CD8-positive, alpha-beta memory T cell (primary cell): Measurements from ENCODE around the gene BLVRA. TPM values are rescaled to one million over a fixed set of nuclear protein-coding genes. Genes with fewer than 3 reads are reported as not detected.
A peak's percentile ranks its signal among the peaks of the same experiment; 100 is the strongest.

ENCODE experiments used
- CTCF ChIA-PET: fragments of 350-600 bp; sonication (Branson Sonifier 250); formaldehyde crosslinking; loops from one replicate; lab custom pipeline; 2021; ENCODE audit warnings: antibody characterized with exemption; lab: Charles Lee
- POLR2A ChIA-PET: fragments of 350-600 bp; sonication (Branson Sonifier 250); formaldehyde crosslinking; loops from one replicate; lab custom pipeline; 2021; ENCODE audit warnings: antibody characterized with exemption; lab: Charles Lee
- DNase-seq, 5 donors: peaks; one replicate each; pipeline versions ENCODE4 v3.0.0 to v3.0.0-alpha.2; 2020 to 2022; ENCODE audit warnings: mixed read lengths in 1 of 5
- H3K27ac ChIP-seq: one replicate; pipeline ENCODE4 v1.7.0; 2013; ENCODE audit warnings: low read depth, mild to moderate bottlenecking, low read length, moderate library complexity
- H3K27me3 ChIP-seq: 2 replicates; pipeline ENCODE4 v1.7.0; 2013; ENCODE audit warnings: low read length, mild to moderate bottlenecking; ENCODE audit not compliant: insufficient read depth, poor library complexity, severe bottlenecking
- H3K36me3 ChIP-seq: 2 replicates; pipeline ENCODE4 v1.7.0; 2013; ENCODE audit warnings: mild to moderate bottlenecking, low read length, moderate library complexity; ENCODE audit not compliant: insufficient read depth
- H3K4me1 ChIP-seq: 2 replicates; pipeline ENCODE4 v1.7.0; 2013; ENCODE audit warnings: mild to moderate bottlenecking, low read length, moderate library complexity; ENCODE audit not compliant: insufficient read depth
- H3K4me3 ChIP-seq: 2 replicates; pipeline ENCODE4 v1.7.0; 2013; ENCODE audit warnings: mild to moderate bottlenecking, low read length
- H3K9me3 ChIP-seq: 2 replicates; pipeline ENCODE4 v1.7.0; 2013; ENCODE audit warnings: mild to moderate bottlenecking, low read length
- H3K27ac Mint-ChIP-seq, 8 donors: one replicate each; pipeline ENCODE4 v1.8.0; 2020 to 2021; ENCODE audit warnings: mixed read lengths in 8 of 8, mild to moderate bottlenecking in 6 of 8, inconsistent platforms in 3 of 8, moderate library complexity in 3 of 8
- H3K27me3 Mint-ChIP-seq, 2 donors: one replicate each; pipeline ENCODE4 v1.8.0; 2020 to 2021; ENCODE audit warnings: mixed read lengths in 2 of 2, mild to moderate bottlenecking in 1 of 2, moderate library complexity in 1 of 2
- H3K36me3 Mint-ChIP-seq, 3 donors: one replicate each; pipeline ENCODE4 v1.8.0; 2020 to 2021; ENCODE audit warnings: mixed read lengths in 3 of 3, inconsistent platforms in 1 of 3, mild to moderate bottlenecking in 1 of 3
- H3K4me1 Mint-ChIP-seq, 3 donors: one replicate each; pipeline ENCODE4 v1.8.0; 2020 to 2021; ENCODE audit warnings: mixed read lengths in 3 of 3, inconsistent platforms in 1 of 3, mild to moderate bottlenecking in 1 of 3
- H3K4me3 Mint-ChIP-seq, 7 donors: one replicate each; pipeline ENCODE4 v1.8.0; 2020 to 2021; ENCODE audit warnings: mixed read lengths in 7 of 7, mild to moderate bottlenecking in 6 of 7, moderate library complexity in 4 of 7, inconsistent platforms in 2 of 7
- H3K9me3 Mint-ChIP-seq, 5 donors: one replicate each; pipeline ENCODE4 v1.8.0; 2020 to 2022; ENCODE audit warnings: mixed read lengths in 5 of 5, mild to moderate bottlenecking in 3 of 5, moderate library complexity in 2 of 5, inconsistent platforms in 1 of 5
- polyA plus RNA-seq: library from polyadenylated mRNA; unstranded; fragments of 300-500 nt; fragmentation: Illumina TruSeq; gene quantifications from one replicate; pipeline ENCODE4 v1.2.3, GENCODE V29; 2021
- total RNA-seq, 2 experiments: library from RNA; stranded (reverse); gene quantifications; one replicate each; pipeline ENCODE4 v1.2.3, GENCODE V29; 2021

BLVRA gene
- total and polyA plus RNA-seq, 3 experiments from 2014 or later = 26.8 to 52.6 (median 30.1) TPM

- Histone ChIP-seq H3K9me3 (no peaks in the 10 kb centered on the region), H3K27me3 (no peaks in the 10 kb centered on the region), H3K4me1 (no peaks in the 10 kb centered on the region), H3K36me3 (no peaks in the 10 kb centered on the region), H3K4me3 (no peak overlapping the region), H3K27ac (no peak overlapping the region)
- H3K4me3 Mint-ChIP-seq = no peak overlapping the region
- H3K27ac Mint-ChIP-seq = peak overlapping the region in 1 of 8 donors; percentile 78
- H3K4me1 Mint-ChIP-seq = peaks cover 1 to 18% (median 16%) of the 10 kb centered on the region in 3 donors
- H3K9me3 Mint-ChIP-seq = no peaks in the 10 kb centered on the region
- H3K36me3 Mint-ChIP-seq = no peaks in the 10 kb centered on the region
- POLR2A ChIA-PET = no interaction called here
- no peak for DNase-seq
- H3K27me3 Mint-ChIP-seq = peaks cover 2 to 8% of the 10 kb centered on the region in 2 donors
- CTCF ChIA-PET = no interaction called here
These were observed 6.1 kb upstream of the BLVRA start for GRCh38 chr7:43752411-43752810.

- peaks cover 7 to 24% (median 23%) of the 10 kb centered on the region in 3 donors for H3K4me1 Mint-ChIP-seq
These were observed 5.1 kb upstream of the BLVRA start for GRCh38 chr7:43753271-43753810.

GRCh38 chr7:43753843-43754242, 4.6 kb upstream of the BLVRA start:
- H3K9me3 Mint-ChIP-seq = no peaks in the 10 kb centered on the region
- no peak overlapping the region for H3K27ac ChIP-seq
- no peak overlapping the region for H3K4me3 Mint-ChIP-seq
- peaks cover 7 to 24% (median 23%) of the 10 kb centered on the region in 3 donors for H3K4me1 Mint-ChIP-seq
- no peak overlapping the region for H3K4me3 ChIP-seq
- no peaks in the 10 kb centered on the region for H3K36me3 Mint-ChIP-seq
- H3K27me3 Mint-ChIP-seq = peaks cover 2 to 8% of the 10 kb centered on the region in 2 donors
- no peak for DNase-seq
- no peak overlapping the region for H3K27ac Mint-ChIP-seq
- H3K36me3 ChIP-seq = no peaks in the 10 kb centered on the region
- CTCF ChIA-PET = interaction anchor here (1.8 kb wide), 1 partner anchor 171 kb away, joined by 5 read pairs; the partner anchor contains the start of gene STK17A
- H3K9me3 ChIP-seq = no peaks in the 10 kb centered on the region
- no peaks in the 10 kb centered on the region for H3K27me3 ChIP-seq
- POLR2A ChIA-PET = no interaction called here
- H3K4me1 ChIP-seq = peaks cover 6% of the 10 kb centered on the region

More at GRCh38 chr7:43753271-43753810, 5.1 kb upstream of the BLVRA start:
- peaks cover 6% of the 10 kb centered on the region for H3K4me1 ChIP-seq
- DNase-seq = no peak
- peak overlapping the region in 1 of 7 donors; percentile 24 for H3K4me3 Mint-ChIP-seq
- H3K9me3 Mint-ChIP-seq = no peaks in the 10 kb centered on the region
- no peaks in the 10 kb centered on the region for H3K9me3 ChIP-seq
- no peak overlapping the region for H3K27ac ChIP-seq
- H3K27me3 Mint-ChIP-seq = peaks cover 2 to 8% of the 10 kb centered on the region in 2 donors
- H3K36me3 ChIP-seq = no peaks in the 10 kb centered on the region
- H3K27ac Mint-ChIP-seq = no peak overlapping the region
- no peak overlapping the region for H3K4me3 ChIP-seq
- ChIA-PET POLR2A (no interaction called here), CTCF (interaction anchor here (1.8 kb wide), 1 partner anchor 171 kb away, joined by 5 read pairs; the partner anchor contains the start of gene STK17A)
- H3K36me3 Mint-ChIP-seq = no peaks in the 10 kb centered on the region
- no peaks in the 10 kb centered on the region for H3K27me3 ChIP-seq

GRCh38 chr7:43754596-43754995, 3.9 kb upstream of the BLVRA start:
- Histone ChIP-seq H3K4me3 (no peak overlapping the region), H3K36me3 (no peaks in the 10 kb centered on the region), H3K9me3 (no peaks in the 10 kb centered on the region), H3K27ac (no peak overlapping the region), H3K4me1 (peaks cover 10% of the 10 kb centered on the region), H3K27me3 (no peaks in the 10 kb centered on the region)
- Mint-ChIP-seq H3K9me3 (no peaks in the 10 kb centered on the region), H3K4me3 (no peak overlapping the region), H3K27ac (no peak overlapping the region), H3K27me3 (peaks cover 2 to 8% of the 10 kb centered on the region in 2 donors), H3K36me3 (peaks cover 0 to 3% (median 0%) of the 10 kb centered on the region in 3 donors), H3K4me1 (peaks cover 11 to 30% (median 29%) of the 10 kb centered on the region in 3 donors)
- no peak for DNase-seq
- ChIA-PET CTCF (interaction anchor here (1.8 kb wide), 1 partner anchor 172 kb away, joined by 5 read pairs; the partner anchor contains the start of gene STK17A), POLR2A (interaction anchor here (0.6 kb wide), 1 partner anchor 822 kb away, joined by 4 read pairs; the partner anchor contains the start of genes MRPL32 and PSMA2)

GRCh38 chr7:43756368-43757072, 2.0 kb upstream of the BLVRA start:
- H3K4me3 ChIP-seq = no peak overlapping the region
- no peaks in the 10 kb centered on the region for H3K27me3 ChIP-seq
- POLR2A ChIA-PET = interaction anchor here (0.6 kb wide), 1 partner anchor 92 kb away, joined by 3 read pairs; no protein-coding TSS in a partner anchor
- Mint-ChIP-seq H3K9me3 (no peaks in the 10 kb centered on the region), H3K27me3 (peaks cover 2 to 8% of the 10 kb centered on the region in 2 donors), H3K4me3 (peak overlapping the region; percentile 35 to 87 (median 81)), H3K27ac (peak overlapping the region in 4 of 8 donors; percentile 0 to 83 (median 42)), H3K36me3 (peaks cover 0 to 3% (median 0%) of the 10 kb centered on the region in 3 donors), H3K4me1 (peaks cover 19 to 32% (median 30%) of the 10 kb centered on the region in 3 donors)
- peak overlapping the region; percentile 51 for H3K27ac ChIP-seq
- H3K4me1 ChIP-seq = peaks cover 11% of the 10 kb centered on the region
- DNase-seq = no peak
- no peaks in the 10 kb centered on the region for H3K9me3 ChIP-seq
- CTCF ChIA-PET = interaction anchor here (1.0 to 1.4 kb wide), 3 partner anchors 83 to 174 kb away, joined by 3 read pairs; partner anchors contain the start of gene STK17A
- no peaks in the 10 kb centered on the region for H3K36me3 ChIP-seq

GRCh38 chr7:43757073-43757720, 1.3 kb upstream of the BLVRA start:
- H3K9me3 Mint-ChIP-seq = no peaks in the 10 kb centered on the region
- peaks cover 2 to 8% of the 10 kb centered on the region in 2 donors for H3K27me3 Mint-ChIP-seq
- Histone ChIP-seq H3K4me3 (no peak overlapping the region), H3K27me3 (no peaks in the 10 kb centered on the region), H3K27ac (peak overlapping the region; percentile 51), H3K4me1 (peaks cover 11% of the 10 kb centered on the region), H3K36me3 (no peaks in the 10 kb centered on the region), H3K9me3 (no peaks in the 10 kb centered on the region)
- ChIA-PET POLR2A (interaction anchor here (0.6 to 2.0 kb wide), 2 partner anchors 27 to 93 kb away, joined by 3 to 11 read pairs; partner anchors contain the start of gene COA1), CTCF (interaction anchor here (1.3 to 1.4 kb wide), 2 partner anchors 82 to 175 kb away, joined by 3 read pairs; partner anchors contain the start of gene STK17A)
- peak overlapping the region in 5 of 8 donors; percentile 52 to 90 (median 83) for H3K27ac Mint-ChIP-seq
- H3K4me3 Mint-ChIP-seq = peak overlapping the region; percentile 70 to 92 (median 81)
- H3K36me3 Mint-ChIP-seq = peaks cover 0 to 3% (median 0%) of the 10 kb centered on the region in 3 donors
- H3K4me1 Mint-ChIP-seq = peaks cover 23 to 39% (median 30%) of the 10 kb centered on the region in 3 donors
- no peak for DNase-seq

GRCh38 chr7:43758822-43759683, 573 bp downstream of the BLVRA start:
- Histone ChIP-seq H3K27me3 (no peaks in the 10 kb centered on the region), H3K4me3 (peak overlapping the region; percentile 82), H3K27ac (peak overlapping the region; percentile 79), H3K36me3 (no peaks in the 10 kb centered on the region), H3K4me1 (peaks cover 12% of the 10 kb centered on the region), H3K9me3 (no peaks in the 10 kb centered on the region)
- H3K36me3 Mint-ChIP-seq = peaks cover 0 to 3% (median 0%) of the 10 kb centered on the region in 3 donors
- H3K9me3 Mint-ChIP-seq = no peaks in the 10 kb centered on the region
- H3K4me1 Mint-ChIP-seq = peaks cover 32 to 55% (median 39%) of the 10 kb centered on the region in 3 donors
- ChIA-PET POLR2A (interaction anchor here (0.6 to 2.0 kb wide), 5 partner anchors 27 to 176 kb away, joined by 3 to 11 read pairs (median 3); partner anchors contain the start of genes COA1 and STK17A), CTCF (interaction anchor here (0.9 to 1.9 kb wide), 4 partner anchors 9 to 176 kb away, joined by 3 to 8 read pairs (median 3); partner anchors contain the start of gene STK17A)
- no peaks in the 10 kb centered on the region for H3K27me3 Mint-ChIP-seq
- peak overlapping the region; percentile 74 to 94 (median 86) for H3K4me3 Mint-ChIP-seq
- DNase-seq = peak; percentile 35 to 68 (median 61)
- H3K27ac Mint-ChIP-seq = peak overlapping the region in 7 of 8 donors; percentile 13 to 94 (median 90)
